Upper lobe of right lung (tissue), 1 donor: ENCODE data around the gene DGKI. TPM values are rescaled to one million over a fixed set of nuclear protein-coding genes. Genes with fewer than 3 reads are reported as not detected.

Source experiments
- ATAC-seq: fragments of 200-7000 bp; cut with Tn5 transposase; one replicate; pipeline ENCODE4 v1.9.1; 2020; ENCODE audit warnings: mild to moderate bottlenecking, moderate library complexity
- DNase-seq: peaks from one replicate; pipeline ENCODE4 v3.0.0-alpha.2; 2020
- H3K27ac ChIP-seq: fragments of 200-600 bp; one replicate; pipeline ENCODE4 v1.8.0; 2022
- H3K27me3 ChIP-seq: fragments of 200-600 bp; one replicate; pipeline ENCODE4 v1.8.0; 2022; ENCODE audit warnings: mild to moderate bottlenecking
- H3K36me3 ChIP-seq: fragments of 200-600 bp; one replicate; pipeline ENCODE4 v1.8.0; 2022
- H3K4me1 ChIP-seq: fragments of 200-600 bp; one replicate; pipeline ENCODE4 v1.8.0; 2022
- H3K4me3 ChIP-seq: fragments of 200-600 bp; one replicate; pipeline ENCODE4 v1.8.0; 2022; ENCODE audit warnings: mild to moderate bottlenecking
- H3K9me3 ChIP-seq: fragments of 200-600 bp; one replicate; pipeline ENCODE4 v1.8.0; 2022
- CTCF ChIP-seq: fragments of 200-600 bp; IDR thresholded peaks from one replicate; pipeline ENCODE4 v1.8.0; 2022; ENCODE audit warnings: antibody characterized with exemption
- intact Hi-C: fragments of 100-400 bp; cut with DNase I; formaldehyde crosslinking; loops from one replicate; pipeline ENCODE4 v1.11.0; 2022
- total RNA-seq: library from RNA; stranded (reverse); fragmentation: NEBNext Ultra II Directional; extraction: Animal tissue kit (Norgen Biotek cat#: 25700); gene quantifications from one replicate; pipeline ENCODE4 v1.2.1, GENCODE V29; 2021
- donor health status: DM: no; HTN: yes; CAD: no; lungs with severe emphysema.

Gene DGKI
- total RNA-seq, 1 donor from 2014 or later = 0.67 TPM

- no peak overlapping the region for H3K27ac ChIP-seq
- no peaks in the 10 kb centered on the region for H3K27me3 ChIP-seq
- H3K4me3 ChIP-seq = no peak overlapping the region
- H3K36me3 ChIP-seq = no peaks in the 10 kb centered on the region
- no peak for TF ChIP-seq CTCF
- H3K4me1 ChIP-seq = no peaks in the 10 kb centered on the region
- intact Hi-C loops = no loop called here
- no peaks in the 10 kb centered on the region for H3K9me3 ChIP-seq
- no peak for DNase-seq
- no peak for ATAC-seq
Measured at GRCh38 chr7:137335814-137336213, 511.0 kb downstream of the DGKI start.

- H3K27ac ChIP-seq = no peak overlapping the region
- H3K4me1 ChIP-seq = no peaks in the 10 kb centered on the region
- no peak for TF ChIP-seq CTCF
- H3K4me3 ChIP-seq = no peak overlapping the region
- DNase-seq = no peak
- no peaks in the 10 kb centered on the region for H3K27me3 ChIP-seq
- H3K9me3 ChIP-seq = no peaks in the 10 kb centered on the region
- intact Hi-C loops = no loop called here
- no peak for ATAC-seq
- no peaks in the 10 kb centered on the region for H3K36me3 ChIP-seq
Measured at GRCh38 chr7:137331378-137331777, 515.4 kb downstream of the DGKI start.

Other genes with a start within 250 kb of the DGKI start
- 61.8 TPM for gene CREB3L2, start 155.1 kb upstream of the DGKI start, total RNA-seq
- not detected for gene AKR1D1, start 229.5 kb upstream of the DGKI start, total RNA-seq